ENCODE results near the gene OVOL2.

Gene OVOL2

GRCh38 chr20:17985388-17986018, 72.2 kb downstream of the OVOL2 start:
- DNase-seq = no peak
- Histone ChIP-seq H3K27ac (no peak overlapping the region), H3K27me3 (ENCODE audit: insufficient read depth, low read depth, severe bottlenecking) (no peaks in the 10 kb centered on the region), H3K36me3 (peaks cover 32% of the 10 kb centered on the region), H3K9me3 (ENCODE audit: severe bottlenecking) (no peaks in the 10 kb centered on the region), H3K4me3 (ENCODE audit: low read depth, low read length) (no peak overlapping the region)
- TF ChIP-seq, protein P1, sequence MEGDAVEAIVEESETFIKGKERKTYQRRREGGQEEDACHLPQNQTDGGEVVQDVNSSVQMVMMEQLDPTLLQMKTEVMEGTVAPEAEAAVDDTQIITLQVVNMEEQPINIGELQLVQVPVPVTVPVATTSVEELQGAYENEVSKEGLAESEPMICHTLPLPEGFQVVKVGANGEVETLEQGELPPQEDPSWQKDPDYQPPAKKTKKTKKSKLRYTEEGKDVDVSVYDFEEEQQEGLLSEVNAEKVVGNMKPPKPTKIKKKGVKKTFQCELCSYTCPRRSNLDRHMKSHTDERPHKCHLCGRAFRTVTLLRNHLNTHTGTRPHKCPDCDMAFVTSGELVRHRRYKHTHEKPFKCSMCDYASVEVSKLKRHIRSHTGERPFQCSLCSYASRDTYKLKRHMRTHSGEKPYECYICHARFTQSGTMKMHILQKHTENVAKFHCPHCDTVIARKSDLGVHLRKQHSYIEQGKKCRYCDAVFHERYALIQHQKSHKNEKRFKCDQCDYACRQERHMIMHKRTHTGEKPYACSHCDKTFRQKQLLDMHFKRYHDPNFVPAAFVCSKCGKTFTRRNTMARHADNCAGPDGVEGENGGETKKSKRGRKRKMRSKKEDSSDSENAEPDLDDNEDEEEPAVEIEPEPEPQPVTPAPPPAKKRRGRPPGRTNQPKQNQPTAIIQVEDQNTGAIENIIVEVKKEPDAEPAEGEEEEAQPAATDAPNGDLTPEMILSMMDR (IDR thresholded peaks at IDR 0.05; ENCODE audit: low read depth, low read length) = no peak

DNA sequence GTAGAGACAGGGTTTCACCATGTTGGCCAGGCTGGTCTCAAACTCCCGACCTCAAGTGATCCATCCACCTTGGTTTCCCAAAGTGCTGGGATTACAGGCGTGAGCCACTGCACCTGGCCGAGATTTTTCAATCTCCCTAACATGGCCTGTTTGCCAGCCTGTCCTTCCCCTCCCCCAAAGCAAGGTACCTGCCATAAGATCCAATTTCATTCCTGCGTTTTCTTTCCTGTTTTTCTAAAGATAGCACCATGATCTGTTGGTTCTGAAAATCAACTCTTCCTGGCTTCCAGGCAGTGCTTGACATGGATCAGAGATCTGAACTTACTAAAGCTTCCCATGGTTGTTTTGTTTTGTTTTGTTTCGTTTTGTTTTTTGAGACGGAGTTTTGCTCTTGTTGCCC, 81.4 kb downstream of the OVOL2 start:
- no peak overlapping the region for H3K4me3 ChIP-seq (ENCODE audit: low read depth, low read length)
- peaks cover 70% of the 10 kb centered on the region for H3K36me3 ChIP-seq
- no peak overlapping the region for H3K27ac ChIP-seq
- no peaks in the 10 kb centered on the region for H3K27me3 ChIP-seq (ENCODE audit: insufficient read depth, low read depth, severe bottlenecking)
- H3K9me3 ChIP-seq (ENCODE audit: severe bottlenecking) = no peaks in the 10 kb centered on the region
- no peak for DNase-seq
- TF ChIP-seq, protein P1 (IDR thresholded peaks at IDR 0.05; ENCODE audit: low read depth, low read length) = no peak
